Measurements from ENCODE around the gene C11orf58. TPM values are rescaled to one million over a fixed set of nuclear protein-coding genes. Genes with fewer than 3 reads are reported as not detected.

C11orf58 gene
- total and polyA plus RNA-seq, 2 donors (not counting 1 experiment from before 2014, with no cell fraction given) = 28.8 to 125 TPM

DNA sequence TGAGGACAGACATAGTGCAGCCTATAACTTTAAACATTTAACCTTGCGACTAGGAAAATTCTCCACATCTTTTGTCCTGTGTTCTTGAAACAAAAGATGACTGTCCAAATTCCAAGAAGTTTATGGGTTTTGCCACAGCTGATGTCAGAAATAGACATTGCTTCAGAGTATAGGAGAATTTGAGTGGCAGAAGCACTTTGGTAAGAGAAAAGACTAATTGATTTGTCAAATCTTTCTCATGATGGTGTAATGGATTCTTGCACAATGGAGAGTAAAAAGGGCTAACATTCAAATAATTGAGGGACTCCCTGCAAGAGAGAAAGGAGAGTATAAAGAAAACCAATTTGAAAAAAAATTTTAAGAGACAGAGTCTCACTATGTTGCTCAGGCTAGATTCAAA, 25.3 kb downstream of the C11orf58 start:
- ChIA-PET POLR2A (no interaction called here), CTCF (no interaction called here)
- no CpG with 5 or more reads among the region's 1 CpG for WGBS (ENCODE audit: insufficient coverage)
- Histone ChIP-seq H3K27me3 (replicated peaks in 1 of 4; ENCODE audit: control extremely low read depth in 1 of 4, control insufficient read depth in 3 of 4, insufficient read depth in 4 of 4, low read length in 3 of 4) (no peaks in the 10 kb centered on the region), H2AFZ (ENCODE audit: insufficient read depth, low read depth, low read length, poor library complexity, severe bottlenecking) (no peak overlapping the region), H4K20me1 (ENCODE audit: control insufficient read depth, insufficient read depth, low read length, poor library complexity, severe bottlenecking) (no peaks in the 10 kb centered on the region), H3K36me3 (replicated peaks in 1 of 2; ENCODE audit: control extremely low read depth in 1 of 2, control insufficient read depth in 1 of 2, extremely low read depth in 1 of 2, insufficient read depth in 2 of 2, low read length in 1 of 2) (peaks cover 0 to under 1% of the 10 kb centered on the region in 2 experiments), H3K79me2 (ENCODE audit: control insufficient read depth, insufficient read depth, low read length) (no peaks in the 10 kb centered on the region), H3K4me3 (ENCODE audit: control extremely low read depth in 1 of 5, extremely low read depth in 1 of 5, insufficient read depth in 1 of 5, low read depth in 2 of 5, low read length in 4 of 5) (no peak overlapping the region), H3K4me2 (replicated peaks; ENCODE audit: low read depth, low read length, poor library complexity, severe bottlenecking) (no peak overlapping the region), H3K4me1 (ENCODE audit: control insufficient read depth in 2 of 2, insufficient read depth in 2 of 2, low read length in 2 of 2) (no peaks in the 10 kb centered on the region), H3K9me3 (ENCODE audit: control extremely low read depth in 1 of 3, control insufficient read depth in 2 of 3, insufficient read depth in 1 of 3, low read length in 2 of 3) (peaks cover 0 to 1% (median 0%) of the 10 kb centered on the region in 3 donors), H3K27ac (ENCODE audit: low read length in 2 of 2) (no peak overlapping the region), H3K9ac (ENCODE audit: low read length) (no peak overlapping the region)
- TF ChIP-seq, protein P1, sequence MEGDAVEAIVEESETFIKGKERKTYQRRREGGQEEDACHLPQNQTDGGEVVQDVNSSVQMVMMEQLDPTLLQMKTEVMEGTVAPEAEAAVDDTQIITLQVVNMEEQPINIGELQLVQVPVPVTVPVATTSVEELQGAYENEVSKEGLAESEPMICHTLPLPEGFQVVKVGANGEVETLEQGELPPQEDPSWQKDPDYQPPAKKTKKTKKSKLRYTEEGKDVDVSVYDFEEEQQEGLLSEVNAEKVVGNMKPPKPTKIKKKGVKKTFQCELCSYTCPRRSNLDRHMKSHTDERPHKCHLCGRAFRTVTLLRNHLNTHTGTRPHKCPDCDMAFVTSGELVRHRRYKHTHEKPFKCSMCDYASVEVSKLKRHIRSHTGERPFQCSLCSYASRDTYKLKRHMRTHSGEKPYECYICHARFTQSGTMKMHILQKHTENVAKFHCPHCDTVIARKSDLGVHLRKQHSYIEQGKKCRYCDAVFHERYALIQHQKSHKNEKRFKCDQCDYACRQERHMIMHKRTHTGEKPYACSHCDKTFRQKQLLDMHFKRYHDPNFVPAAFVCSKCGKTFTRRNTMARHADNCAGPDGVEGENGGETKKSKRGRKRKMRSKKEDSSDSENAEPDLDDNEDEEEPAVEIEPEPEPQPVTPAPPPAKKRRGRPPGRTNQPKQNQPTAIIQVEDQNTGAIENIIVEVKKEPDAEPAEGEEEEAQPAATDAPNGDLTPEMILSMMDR (IDR thresholded peaks at IDR 0.05) = no peak
- no peak for TF ChIP-seq EZH2 (IDR thresholded peaks at IDR 0.05; ENCODE audit: borderline replicate concordance, insufficient read depth, low read depth, low read length, poor library complexity, severe bottlenecking)
- intact Hi-C loops (cut with micrococcal nuclease) = no loop called here
- H3K27ac Mint-ChIP-seq = no peak overlapping the region
- no peak for ATAC-seq (ENCODE audit: low read depth)
- no peak for DNase-seq
- H3K9me3 Mint-ChIP-seq (ENCODE audit: insufficient read depth) = peaks cover 4% of the 10 kb centered on the region
- peaks cover 7% of the 10 kb centered on the region for H3K27me3 Mint-ChIP-seq
- no peak overlapping the region for H3K4me3 Mint-ChIP-seq
- H3K4me1 Mint-ChIP-seq = peaks cover 9% of the 10 kb centered on the region

DNA sequence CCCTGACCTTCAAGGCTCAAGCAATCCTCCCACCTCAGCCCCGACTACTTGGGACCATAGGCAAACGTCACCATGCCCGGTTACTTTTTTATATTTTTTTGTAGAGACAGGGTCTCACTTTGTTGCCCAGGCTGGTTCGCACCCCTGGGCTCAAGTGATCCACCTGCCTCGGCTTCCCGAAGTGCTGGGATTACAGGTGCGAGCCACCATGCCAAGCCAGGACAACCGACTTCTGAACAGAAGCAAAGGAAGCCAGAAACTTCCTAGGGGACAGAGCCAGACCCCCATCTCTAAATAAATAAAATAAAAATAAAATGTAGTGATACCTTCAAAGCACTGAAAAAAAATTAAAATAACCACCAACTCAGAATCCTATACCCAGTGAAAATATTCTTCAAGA, 26.4 kb downstream of the C11orf58 start:
- H3K79me2 ChIP-seq (ENCODE audit: control insufficient read depth, insufficient read depth, low read length) = no peaks in the 10 kb centered on the region
- no peak for TF ChIP-seq EZH2 (IDR thresholded peaks at IDR 0.05; ENCODE audit: borderline replicate concordance, insufficient read depth, low read depth, low read length, poor library complexity, severe bottlenecking)
- ChIA-PET CTCF (interaction anchor here (3.7 kb wide), 1 partner anchor 22 kb away, joined by 11 read pairs; no protein-coding TSS in a partner anchor), POLR2A (no interaction called here)
- ATAC-seq (ENCODE audit: low read depth) (no peak), DNase-seq (no peak)
- H3K4me3 ChIP-seq (ENCODE audit: control extremely low read depth in 1 of 5, extremely low read depth in 1 of 5, insufficient read depth in 1 of 5, low read depth in 2 of 5, low read length in 4 of 5) = no peak overlapping the region
- H3K36me3 ChIP-seq (replicated peaks in 1 of 2; ENCODE audit: control extremely low read depth in 1 of 2, control insufficient read depth in 1 of 2, extremely low read depth in 1 of 2, insufficient read depth in 2 of 2, low read length in 1 of 2) = no peaks in the 10 kb centered on the region
- no peaks in the 10 kb centered on the region for H4K20me1 ChIP-seq (ENCODE audit: control insufficient read depth, insufficient read depth, low read length, poor library complexity, severe bottlenecking)
- Mint-ChIP-seq H3K27me3 (peaks cover 7% of the 10 kb centered on the region), H3K4me1 (peaks cover 3% of the 10 kb centered on the region), H3K4me3 (no peak overlapping the region), H3K9me3 (ENCODE audit: insufficient read depth) (no peaks in the 10 kb centered on the region), H3K27ac (no peak overlapping the region)
- H2AFZ ChIP-seq (ENCODE audit: insufficient read depth, low read depth, low read length, poor library complexity, severe bottlenecking) = no peak overlapping the region
- H3K9me3 ChIP-seq (ENCODE audit: control extremely low read depth in 1 of 3, control insufficient read depth in 2 of 3, insufficient read depth in 1 of 3, low read length in 2 of 3) = no peaks in the 10 kb centered on the region
- no peaks in the 10 kb centered on the region for H3K4me1 ChIP-seq (ENCODE audit: control insufficient read depth in 2 of 2, insufficient read depth in 2 of 2, low read length in 2 of 2)
- no peak overlapping the region for H3K27ac ChIP-seq (ENCODE audit: low read length in 2 of 2)
- 96% methylated on average over 4 of the region's 8 CpGs for WGBS (ENCODE audit: insufficient coverage)
- intact Hi-C loops (cut with micrococcal nuclease) = no loop called here
- H3K9ac ChIP-seq (ENCODE audit: low read length) = no peak overlapping the region
- no peaks in the 10 kb centered on the region for H3K27me3 ChIP-seq (replicated peaks in 1 of 4; ENCODE audit: control extremely low read depth in 1 of 4, control insufficient read depth in 3 of 4, insufficient read depth in 4 of 4, low read length in 3 of 4)
- no peak overlapping the region for H3K4me2 ChIP-seq (replicated peaks; ENCODE audit: low read depth, low read length, poor library complexity, severe bottlenecking)
